Measurements from ENCODE around the gene PRKAG2. TPM values are rescaled to one million over a fixed set of nuclear protein-coding genes. Genes with fewer than 3 reads are reported as not detected.
A peak's percentile ranks its signal among the peaks of the same experiment; 100 is the strongest.

Gene PRKAG2
- total RNA-seq, 3 donors from 2014 or later = 32.3 to 56.6 (median 34.4) TPM

- Histone ChIP-seq H3K4me1 (no peaks in the 10 kb centered on the region), H3K27ac (no peak overlapping the region), H3K4me3 (peak overlapping the region in 1 of 3 donors; percentile 18), H3K9me3 (no peaks in the 10 kb centered on the region), H3K36me3 (no peaks in the 10 kb centered on the region), H3K27me3 (peaks cover 0 to 8% of the 10 kb centered on the region in 2 donors)
- TF ChIP-seq POLR2A (IDR thresholded peaks at IDR 0.05) = no peak
- no peak for TF ChIP-seq POLR2AphosphoS5 (IDR thresholded peaks at IDR 0.05)
- TF ChIP-seq, protein P1, sequence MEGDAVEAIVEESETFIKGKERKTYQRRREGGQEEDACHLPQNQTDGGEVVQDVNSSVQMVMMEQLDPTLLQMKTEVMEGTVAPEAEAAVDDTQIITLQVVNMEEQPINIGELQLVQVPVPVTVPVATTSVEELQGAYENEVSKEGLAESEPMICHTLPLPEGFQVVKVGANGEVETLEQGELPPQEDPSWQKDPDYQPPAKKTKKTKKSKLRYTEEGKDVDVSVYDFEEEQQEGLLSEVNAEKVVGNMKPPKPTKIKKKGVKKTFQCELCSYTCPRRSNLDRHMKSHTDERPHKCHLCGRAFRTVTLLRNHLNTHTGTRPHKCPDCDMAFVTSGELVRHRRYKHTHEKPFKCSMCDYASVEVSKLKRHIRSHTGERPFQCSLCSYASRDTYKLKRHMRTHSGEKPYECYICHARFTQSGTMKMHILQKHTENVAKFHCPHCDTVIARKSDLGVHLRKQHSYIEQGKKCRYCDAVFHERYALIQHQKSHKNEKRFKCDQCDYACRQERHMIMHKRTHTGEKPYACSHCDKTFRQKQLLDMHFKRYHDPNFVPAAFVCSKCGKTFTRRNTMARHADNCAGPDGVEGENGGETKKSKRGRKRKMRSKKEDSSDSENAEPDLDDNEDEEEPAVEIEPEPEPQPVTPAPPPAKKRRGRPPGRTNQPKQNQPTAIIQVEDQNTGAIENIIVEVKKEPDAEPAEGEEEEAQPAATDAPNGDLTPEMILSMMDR (IDR thresholded peaks at IDR 0.05) = no peak
- intact Hi-C loops (cut with DNase I; ENCODE audit: low total_unique reads) = no loop called here
- no peak for DNase-seq (ENCODE audit: low spot score in 2 of 2)
Measured at GRCh38 chr7:151894111-151895007, 17.4 kb upstream of the PRKAG2 start.

DNA sequence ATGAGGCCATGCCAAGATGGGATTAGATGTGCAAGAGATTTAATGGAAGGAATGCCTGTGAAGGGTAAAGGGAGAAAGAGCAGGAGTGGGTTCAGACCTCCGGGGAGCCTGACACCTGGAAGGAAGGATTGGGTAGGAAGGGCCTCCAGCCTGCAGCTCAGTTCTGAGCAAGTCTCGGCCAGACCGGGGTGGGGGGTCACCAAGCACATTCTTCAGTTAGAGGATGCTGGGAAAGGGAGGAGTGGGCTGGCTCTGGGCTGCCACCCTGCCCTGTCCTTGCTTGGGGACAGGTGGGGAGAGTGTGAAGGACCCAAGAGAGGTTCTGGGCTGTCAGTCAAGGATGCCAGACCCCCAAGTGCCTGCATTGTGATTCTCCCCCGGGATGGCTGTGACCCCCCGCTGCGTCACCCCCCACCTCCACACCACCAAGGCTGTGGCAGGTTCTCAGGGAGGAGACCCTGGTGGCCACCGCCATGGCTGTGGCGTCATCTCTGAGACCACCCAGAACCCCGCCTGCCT lies 16.5 kb upstream of the PRKAG2 start:
- H3K27ac ChIP-seq = no peak overlapping the region
- no peaks in the 10 kb centered on the region for H3K9me3 ChIP-seq
- H3K27me3 ChIP-seq = peaks cover 0 to 8% of the 10 kb centered on the region in 2 donors
- no peaks in the 10 kb centered on the region for H3K36me3 ChIP-seq
- TF ChIP-seq POLR2AphosphoS5 (IDR thresholded peaks at IDR 0.05) (no peak), POLR2A (IDR thresholded peaks at IDR 0.05) (no peak)
- TF ChIP-seq, protein P1 (IDR thresholded peaks at IDR 0.05) = no peak
- H3K4me1 ChIP-seq = no peaks in the 10 kb centered on the region
- intact Hi-C loops (cut with DNase I; ENCODE audit: low total_unique reads) = no loop called here
- no peak for DNase-seq (ENCODE audit: low spot score in 2 of 2)
- no peak overlapping the region for H3K4me3 ChIP-seq

DNA sequence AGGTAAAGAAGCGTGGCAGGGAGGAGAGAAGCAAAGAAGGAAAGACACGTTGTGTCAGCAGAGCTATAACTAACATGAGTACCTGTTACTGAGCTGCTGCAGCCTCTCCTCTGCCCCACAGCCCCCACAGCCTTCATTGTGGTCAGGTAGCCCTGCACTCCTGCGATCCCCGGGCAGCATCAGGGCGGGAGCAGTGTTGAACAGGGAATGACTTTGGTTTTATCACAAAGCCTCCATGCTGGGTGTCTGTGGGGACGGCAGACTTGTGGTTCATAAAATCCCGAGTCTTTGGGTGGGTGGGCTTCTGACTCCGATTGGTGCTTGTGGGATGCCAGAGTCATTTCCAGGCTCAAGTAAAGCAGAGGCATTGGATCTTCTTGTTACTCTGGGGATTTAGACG lies 14.8 kb upstream of the PRKAG2 start:
- H3K4me3 ChIP-seq = no peak overlapping the region
- H3K36me3 ChIP-seq = no peaks in the 10 kb centered on the region
- DNase-seq (ENCODE audit: low spot score in 2 of 2) = no peak
- no peak overlapping the region for H3K27ac ChIP-seq
- H3K4me1 ChIP-seq = no peaks in the 10 kb centered on the region
- H3K27me3 ChIP-seq = peaks cover 0 to 8% of the 10 kb centered on the region in 2 donors
- intact Hi-C loops (cut with DNase I; ENCODE audit: low total_unique reads) = no loop called here
- no peaks in the 10 kb centered on the region for H3K9me3 ChIP-seq
- TF ChIP-seq POLR2A (IDR thresholded peaks at IDR 0.05) (no peak), POLR2AphosphoS5 (IDR thresholded peaks at IDR 0.05) (no peak)
- TF ChIP-seq, protein P1 (IDR thresholded peaks at IDR 0.05) = no peak

DNA sequence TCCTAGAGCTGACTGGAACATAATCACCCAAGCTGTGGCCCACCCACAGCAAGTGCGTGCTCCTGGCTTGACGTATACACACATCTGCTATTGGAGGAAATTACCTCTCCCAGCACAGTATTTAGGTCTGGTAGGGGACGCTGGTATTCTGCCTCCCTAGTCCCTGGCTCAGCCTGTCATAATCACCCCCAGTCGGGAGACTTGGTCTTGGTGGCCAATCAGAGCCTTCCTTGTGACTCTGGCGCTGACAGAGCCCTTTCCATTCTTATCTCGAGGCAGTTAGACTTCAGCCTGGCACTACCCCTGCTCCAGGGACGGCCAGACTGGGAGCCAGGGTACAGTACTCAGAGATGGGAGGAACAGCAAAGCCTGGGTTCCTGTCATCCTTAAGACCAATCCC lies 14.3 kb upstream of the PRKAG2 start:
- Histone ChIP-seq H3K4me1 (no peaks in the 10 kb centered on the region), H3K27ac (no peak overlapping the region), H3K9me3 (no peaks in the 10 kb centered on the region), H3K36me3 (no peaks in the 10 kb centered on the region), H3K27me3 (peaks cover 0 to 8% of the 10 kb centered on the region in 2 donors), H3K4me3 (no peak overlapping the region)
- DNase-seq (ENCODE audit: low spot score in 2 of 2) = no peak
- intact Hi-C loops (cut with DNase I; ENCODE audit: low total_unique reads) = no loop called here
- no peak for TF ChIP-seq POLR2A (IDR thresholded peaks at IDR 0.05)
- TF ChIP-seq, protein P1 (IDR thresholded peaks at IDR 0.05) = no peak
- TF ChIP-seq POLR2AphosphoS5 (IDR thresholded peaks at IDR 0.05) = no peak

- peaks cover 0 to 8% of the 10 kb centered on the region in 2 donors for H3K27me3 ChIP-seq
- H3K9me3 ChIP-seq = no peaks in the 10 kb centered on the region
- H3K36me3 ChIP-seq = no peaks in the 10 kb centered on the region
- intact Hi-C loops (cut with DNase I; ENCODE audit: low total_unique reads) = no loop called here
- H3K4me3 ChIP-seq = no peak overlapping the region
- TF ChIP-seq POLR2A (IDR thresholded peaks at IDR 0.05) (no peak), POLR2AphosphoS5 (IDR thresholded peaks at IDR 0.05) (no peak)
- TF ChIP-seq, protein P1 (IDR thresholded peaks at IDR 0.05) = no peak
- DNase-seq (ENCODE audit: low spot score in 2 of 2) = no peak
- no peaks in the 10 kb centered on the region for H3K4me1 ChIP-seq
- no peak overlapping the region for H3K27ac ChIP-seq
Measured at GRCh38 chr7:151890355-151891004, 13.6 kb upstream of the PRKAG2 start.

Data from breast epithelium (tissue), 4 donors.